Measurements from ENCODE around the gene SLC8B1. TPM values are rescaled to one million over a fixed set of nuclear protein-coding genes. Genes with fewer than 3 reads are reported as not detected.

Gene SLC8B1
- total RNA-seq, 1 donor from 2014 or later: 42.2 TPM

- Histone ChIP-seq H3K4me3 (no peak overlapping the region), H3K9me3 (no peaks in the 10 kb centered on the region), H3K27me3 (no peaks in the 10 kb centered on the region), H3K36me3 (peaks cover 0 to 5% of the 10 kb centered on the region in 2 donors), H3K27ac (no peak overlapping the region), H3K4me1 (peaks cover 7% of the 10 kb centered on the region)
- no peak for TF ChIP-seq POLR2A (IDR thresholded peaks at IDR 0.05)
- no peak for TF ChIP-seq CTCF (IDR thresholded peaks at IDR 0.05)
- TF ChIP-seq POLR2AphosphoS5 (IDR thresholded peaks at IDR 0.05; ENCODE audit: insufficient read depth in 1 of 2, low read depth in 1 of 2): no peak
- intact Hi-C loops (cut with DNase I): no loop called here
- DNase-seq (ENCODE audit: extremely low spot score in 2 of 2): no peak
Observed at GRCh38 chr12:113253532-113254285, 81.2 kb downstream of the SLC8B1 start.

GRCh38 chr12:113252494-113252893 is 82.4 kb downstream of the SLC8B1 start:
- no peaks in the 10 kb centered on the region for H3K27me3 ChIP-seq
- no peak for DNase-seq (ENCODE audit: extremely low spot score in 2 of 2)
- intact Hi-C loops (cut with DNase I): no loop called here
- H3K9me3 ChIP-seq: no peaks in the 10 kb centered on the region
- no peak for TF ChIP-seq POLR2AphosphoS5 (IDR thresholded peaks at IDR 0.05; ENCODE audit: insufficient read depth in 1 of 2, low read depth in 1 of 2)
- no peak for TF ChIP-seq CTCF (IDR thresholded peaks at IDR 0.05)
- TF ChIP-seq POLR2A (IDR thresholded peaks at IDR 0.05): no peak
- peaks cover 4% of the 10 kb centered on the region for H3K4me1 ChIP-seq
- no peak overlapping the region for H3K27ac ChIP-seq
- no peak overlapping the region for H3K4me3 ChIP-seq
- H3K36me3 ChIP-seq: peaks cover 0 to 5% of the 10 kb centered on the region in 2 donors

GRCh38 chr12:113251404-113252070 is 83.4 kb downstream of the SLC8B1 start:
- intact Hi-C loops (cut with DNase I): no loop called here
- TF ChIP-seq CTCF (IDR thresholded peaks at IDR 0.05) (no peak), POLR2A (IDR thresholded peaks at IDR 0.05) (no peak), POLR2AphosphoS5 (IDR thresholded peaks at IDR 0.05; ENCODE audit: insufficient read depth in 1 of 2, low read depth in 1 of 2) (no peak)

GRCh38 chr12:113250045-113250444 is 84.9 kb downstream of the SLC8B1 start:
- peaks cover 0 to 5% of the 10 kb centered on the region in 2 donors for H3K36me3 ChIP-seq
- TF ChIP-seq CTCF (IDR thresholded peaks at IDR 0.05) (no peak), POLR2A (IDR thresholded peaks at IDR 0.05) (no peak), POLR2AphosphoS5 (IDR thresholded peaks at IDR 0.05; ENCODE audit: insufficient read depth in 1 of 2, low read depth in 1 of 2) (no peak)
- no peak overlapping the region for H3K27ac ChIP-seq
- DNase-seq (ENCODE audit: extremely low spot score in 2 of 2): no peak
- intact Hi-C loops (cut with DNase I): no loop called here
- no peaks in the 10 kb centered on the region for H3K9me3 ChIP-seq
- H3K4me1 ChIP-seq: peaks cover 28% of the 10 kb centered on the region
- H3K27me3 ChIP-seq: no peaks in the 10 kb centered on the region
- H3K4me3 ChIP-seq: no peak overlapping the region

More at GRCh38 chr12:113251404-113252070, 83.4 kb downstream of the SLC8B1 start:
- no peaks in the 10 kb centered on the region for H3K9me3 ChIP-seq
- no peak overlapping the region for H3K4me3 ChIP-seq
- DNase-seq (ENCODE audit: extremely low spot score in 2 of 2): no peak
- H3K4me1 ChIP-seq: peaks cover 14% of the 10 kb centered on the region
- H3K36me3 ChIP-seq: peaks cover 0 to 5% of the 10 kb centered on the region in 2 donors
- H3K27me3 ChIP-seq: no peaks in the 10 kb centered on the region
- H3K27ac ChIP-seq: no peak overlapping the region

GRCh38 chr12:113249546-113249945 is 85.4 kb downstream of the SLC8B1 start:
- no peaks in the 10 kb centered on the region for H3K27me3 ChIP-seq
- TF ChIP-seq POLR2A (IDR thresholded peaks at IDR 0.05) (no peak), POLR2AphosphoS5 (IDR thresholded peaks at IDR 0.05; ENCODE audit: insufficient read depth in 1 of 2, low read depth in 1 of 2) (no peak)
- DNase-seq (ENCODE audit: extremely low spot score in 2 of 2): no peak
- no peaks in the 10 kb centered on the region for H3K9me3 ChIP-seq
- intact Hi-C loops (cut with DNase I): no loop called here
- peaks cover 0 to 5% of the 10 kb centered on the region in 2 donors for H3K36me3 ChIP-seq
- peaks cover 33% of the 10 kb centered on the region for H3K4me1 ChIP-seq
- no peak overlapping the region for H3K4me3 ChIP-seq
- H3K27ac ChIP-seq: no peak overlapping the region

All from vagina (tissue), 2 donors.